Thoracic aorta (tissue), 2 donors: Measurements from ENCODE around the gene ASXL2. TPM values are rescaled to one million over a fixed set of nuclear protein-coding genes. Genes with fewer than 3 reads are reported as not detected.
A peak's percentile ranks its signal among the peaks of the same experiment; 100 is the strongest.
"Not testable (repeated sequence)": the region's sequence is repeated elsewhere in the genome, so short reads cannot be mapped to it uniquely, and the experiment has no call there.

ENCODE experiments used
- ATAC-seq: fragments of 150-250 bp; one replicate; pipeline ENCODE4 v1.8.0; 2017; ENCODE audit warnings: low read depth; ENCODE audit not compliant: insufficient number of reproducible peaks, low FRiP score
- DNase-seq: peaks from one replicate; pipeline ENCODE4 v3.0.0-alpha.2; 2020; ENCODE audit warnings: low spot score
- H3K27ac ChIP-seq, 2 donors: fragments of 200-600 bp; sonication (generic); 1 replicate in 1 of 2; 2 replicates in 1 of 2; pipeline ENCODE4 v1.5.1; 2016; ENCODE audit warnings: mild to moderate bottlenecking in 2 of 2, moderate library complexity in 2 of 2
- H3K27me3 ChIP-seq: fragments of 200-600 bp; sonication (generic); replicated peaks from 2 replicates; pipeline ENCODE4 v1.6.0; 2016; ENCODE audit warnings: mild to moderate bottlenecking; ENCODE audit not compliant: insufficient read depth
- H3K36me3 ChIP-seq: fragments of 200-600 bp; sonication (generic); one replicate; pipeline ENCODE4 v1.5.1; 2016
- H3K4me1 ChIP-seq, 2 donors: fragments of 200-600 bp; sonication (generic); 1 replicate in 1 of 2; 2 replicates in 1 of 2; pipeline versions ENCODE4 v1.5.1 to v1.6.0; 2016; ENCODE audit warnings: low read depth in 2 of 2, mild to moderate bottlenecking in 1 of 2; ENCODE audit not compliant: control insufficient read depth in 1 of 2
- H3K4me3 ChIP-seq: fragments of 200-600 bp; sonication (generic); 2 replicates; pipeline ENCODE4 v1.5.1; 2016; ENCODE audit warnings: mild to moderate bottlenecking
- H3K9me3 ChIP-seq: fragments of 200-600 bp; sonication (generic); 2 replicates; pipeline ENCODE4 v1.5.1; 2016
- total RNA-seq, 2 donors: library from RNA; depleted of rRNA; stranded (reverse); fragments of >200 nt; gene quantifications; one replicate each; pipeline versions ENCODE4 v1.1.0 to v1.2.3, GENCODE V29; 2016
- TF ChIP-seq, protein P1 (sequence below): fragments of 200-600 bp; sonication (generic); IDR thresholded peaks from one replicate; pipeline ENCODE4 v1.5.1; 2019; ENCODE audit warnings: antibody characterized with exemption

ASXL2 gene
- total RNA-seq, 2 donors from 2014 or later: 14.5 to 15.6 TPM

GRCh38 chr2:25856377-25856776 lies 21.9 kb downstream of the ASXL2 start:
- no peaks in the 10 kb centered on the region for H3K9me3 ChIP-seq
- H3K36me3 ChIP-seq: no peaks in the 10 kb centered on the region
- DNase-seq (no peak), ATAC-seq (no peak)
- H3K27me3 ChIP-seq: no peaks in the 10 kb centered on the region
- TF ChIP-seq, protein P1, sequence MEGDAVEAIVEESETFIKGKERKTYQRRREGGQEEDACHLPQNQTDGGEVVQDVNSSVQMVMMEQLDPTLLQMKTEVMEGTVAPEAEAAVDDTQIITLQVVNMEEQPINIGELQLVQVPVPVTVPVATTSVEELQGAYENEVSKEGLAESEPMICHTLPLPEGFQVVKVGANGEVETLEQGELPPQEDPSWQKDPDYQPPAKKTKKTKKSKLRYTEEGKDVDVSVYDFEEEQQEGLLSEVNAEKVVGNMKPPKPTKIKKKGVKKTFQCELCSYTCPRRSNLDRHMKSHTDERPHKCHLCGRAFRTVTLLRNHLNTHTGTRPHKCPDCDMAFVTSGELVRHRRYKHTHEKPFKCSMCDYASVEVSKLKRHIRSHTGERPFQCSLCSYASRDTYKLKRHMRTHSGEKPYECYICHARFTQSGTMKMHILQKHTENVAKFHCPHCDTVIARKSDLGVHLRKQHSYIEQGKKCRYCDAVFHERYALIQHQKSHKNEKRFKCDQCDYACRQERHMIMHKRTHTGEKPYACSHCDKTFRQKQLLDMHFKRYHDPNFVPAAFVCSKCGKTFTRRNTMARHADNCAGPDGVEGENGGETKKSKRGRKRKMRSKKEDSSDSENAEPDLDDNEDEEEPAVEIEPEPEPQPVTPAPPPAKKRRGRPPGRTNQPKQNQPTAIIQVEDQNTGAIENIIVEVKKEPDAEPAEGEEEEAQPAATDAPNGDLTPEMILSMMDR: no peak
- peaks cover 9 to 13% of the 10 kb centered on the region in 2 donors for H3K4me1 ChIP-seq
- H3K27ac ChIP-seq: no peak overlapping the region
- no peak overlapping the region for H3K4me3 ChIP-seq

DNA sequence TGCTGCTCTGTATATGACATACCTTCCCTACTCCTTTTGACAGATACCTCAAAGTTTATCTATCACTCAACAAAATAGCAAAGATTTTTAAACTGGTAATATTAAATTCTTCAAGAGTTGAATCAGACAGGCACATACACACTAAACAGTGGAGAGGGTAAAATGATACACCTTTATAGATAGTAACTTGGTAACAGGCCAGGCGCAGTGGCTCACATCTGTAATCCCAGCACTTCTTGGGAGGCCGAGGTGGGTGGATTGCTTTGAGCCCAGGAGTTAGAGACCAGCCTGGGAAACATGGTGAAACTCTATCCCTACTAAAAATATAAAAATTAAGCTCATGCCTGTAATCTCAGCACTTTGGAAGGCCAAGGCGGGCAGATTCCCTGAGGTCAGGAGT lies 23.2 kb downstream of the ASXL2 start:
- TF ChIP-seq, protein P1: no peak
- no peak for ATAC-seq
- no peaks in the 10 kb centered on the region for H3K9me3 ChIP-seq
- H3K36me3 ChIP-seq: no peaks in the 10 kb centered on the region
- no peak overlapping the region for H3K27ac ChIP-seq
- H3K4me1 ChIP-seq: peaks cover 10 to 13% of the 10 kb centered on the region in 2 donors
- no peaks in the 10 kb centered on the region for H3K27me3 ChIP-seq
- DNase-seq: no peak
- no peak overlapping the region for H3K4me3 ChIP-seq

- Histone ChIP-seq H3K27me3 (no peaks in the 10 kb centered on the region), H3K4me3 (no peak overlapping the region), H3K36me3 (no peaks in the 10 kb centered on the region), H3K27ac (no peak overlapping the region), H3K9me3 (no peaks in the 10 kb centered on the region), H3K4me1 (peaks cover 10 to 13% of the 10 kb centered on the region in 2 donors)
- TF ChIP-seq, protein P1: no peak
- DNase-seq: no peak
- no peak for ATAC-seq
Observed at GRCh38 chr2:25854613-25855012, 23.7 kb downstream of the ASXL2 start.

DNA sequence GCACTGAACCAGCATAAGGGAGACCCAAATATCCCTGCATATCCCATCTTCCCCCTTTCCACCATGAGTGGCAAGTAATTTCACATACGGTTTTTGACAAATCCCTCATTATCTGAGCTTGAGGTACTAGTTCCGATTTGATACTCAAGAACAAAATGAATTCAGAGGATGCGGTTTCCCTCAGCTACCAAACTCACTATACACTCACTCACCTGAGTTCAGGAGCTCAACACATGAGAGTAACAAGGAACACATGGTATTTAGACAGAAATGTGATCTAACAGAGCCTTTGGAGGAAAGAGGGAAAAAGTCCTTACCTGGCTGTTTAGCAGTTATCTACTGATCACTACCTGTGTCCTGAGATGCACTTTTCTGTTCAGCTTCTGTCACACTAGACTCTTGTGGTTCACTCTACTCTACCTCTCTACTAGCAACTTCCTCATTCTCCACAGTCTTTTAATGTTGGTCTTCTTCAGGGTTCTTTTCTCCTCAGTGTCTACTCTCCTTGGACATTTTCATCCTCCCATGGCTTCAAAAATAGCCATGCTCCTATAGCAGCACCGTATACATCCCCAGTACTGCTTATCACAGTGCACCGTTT lies 25.1 kb downstream of the ASXL2 start:
- peaks cover 10 to 13% of the 10 kb centered on the region in 2 donors for H3K4me1 ChIP-seq
- DNase-seq (no peak), ATAC-seq (no peak)
- no peak overlapping the region for H3K27ac ChIP-seq
- H3K4me3 ChIP-seq: no peak overlapping the region
- H3K9me3 ChIP-seq: no peaks in the 10 kb centered on the region
- no peaks in the 10 kb centered on the region for H3K36me3 ChIP-seq
- TF ChIP-seq, protein P1: no peak
- no peaks in the 10 kb centered on the region for H3K27me3 ChIP-seq

DNA sequence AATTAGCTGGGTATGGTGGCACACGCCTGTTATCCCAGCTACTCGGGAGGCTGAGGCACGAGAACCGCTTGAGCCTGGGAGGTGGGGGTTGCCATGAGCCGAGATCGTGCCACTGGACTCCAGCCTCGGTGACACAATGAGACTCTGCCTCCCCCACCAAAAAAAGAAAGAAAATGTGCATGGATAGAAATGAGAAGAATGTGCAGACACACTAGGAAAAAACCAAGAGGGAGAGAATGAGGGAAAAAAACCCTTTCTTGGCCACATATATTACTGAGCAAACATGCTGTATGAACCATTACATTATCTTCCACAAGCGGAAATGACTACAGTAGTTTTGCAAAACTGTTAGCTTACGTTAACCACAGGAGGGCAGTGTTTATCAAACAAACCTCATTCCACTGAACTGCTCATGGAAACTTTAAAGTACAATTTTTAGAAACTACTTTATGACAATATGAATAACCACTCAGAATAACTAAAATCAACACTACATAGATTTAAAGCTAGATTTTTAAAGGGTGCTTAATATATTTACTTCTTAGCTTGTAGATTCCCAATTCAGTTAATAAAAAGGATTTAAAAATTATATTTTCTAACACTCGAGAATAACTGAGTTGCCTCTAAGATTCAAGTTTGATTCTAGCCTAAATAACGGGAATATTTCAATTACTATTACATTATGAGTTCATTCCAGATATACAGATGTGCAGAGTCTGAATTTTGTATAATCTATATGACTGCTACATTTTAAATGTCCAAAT lies 26.4 kb downstream of the ASXL2 start:
- H3K4me1 ChIP-seq: peaks cover 10 to 13% of the 10 kb centered on the region in 2 donors
- no peak for DNase-seq
- ATAC-seq: peak; percentile 86
- peak overlapping the region; percentile 23 to 58 for H3K27ac ChIP-seq
- TF ChIP-seq, protein P1: peak; percentile 64
- H3K27me3 ChIP-seq: no peaks in the 10 kb centered on the region
- no peaks in the 10 kb centered on the region for H3K9me3 ChIP-seq
- H3K4me3 ChIP-seq: peak overlapping the region; percentile 49
- H3K36me3 ChIP-seq: no peaks in the 10 kb centered on the region

DNA sequence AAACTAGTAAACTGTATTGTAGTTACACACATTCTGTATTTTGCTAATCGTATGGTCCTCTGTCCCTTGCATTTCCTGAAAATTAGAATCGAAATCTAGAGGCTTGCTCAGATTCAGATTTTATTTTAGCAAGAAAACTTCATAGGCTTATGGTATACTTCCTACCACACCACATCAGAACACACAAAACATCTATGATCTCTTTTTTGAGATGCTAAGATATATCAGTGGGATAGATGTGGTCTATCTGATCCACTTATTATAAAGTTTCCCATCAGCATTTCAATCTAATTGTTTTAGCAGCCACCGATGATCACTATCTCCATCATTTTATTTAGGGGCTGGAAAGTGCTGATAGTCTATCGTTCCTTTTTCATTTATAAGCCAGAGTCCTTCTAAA lies 27.9 kb downstream of the ASXL2 start:
- not testable (repeated sequence) for H3K27me3 ChIP-seq, DNase-seq, H3K4me3 ChIP-seq, H3K36me3 ChIP-seq, H3K9me3 ChIP-seq, ATAC-seq, H3K27ac ChIP-seq
- H3K4me1 ChIP-seq: peaks cover 10 to 13% of the 10 kb centered on the region in 2 donors

- not testable (repeated sequence) for H3K4me3 ChIP-seq, DNase-seq, ATAC-seq, H3K9me3 ChIP-seq, H3K27me3 ChIP-seq, H3K27ac ChIP-seq, H3K36me3 ChIP-seq
- H3K4me1 ChIP-seq: peaks cover 10 to 13% of the 10 kb centered on the region in 2 donors
Observed at GRCh38 chr2:25849350-25849749, 28.9 kb downstream of the ASXL2 start.
